ENCODE measurements around the gene ARHGEF28. TPM values are rescaled to one million over a fixed set of nuclear protein-coding genes. Genes with fewer than 3 reads are reported as not detected.

ARHGEF28 gene
- total RNA-seq, 1 experiment from 2014 or later, result 6.1 TPM

- Histone ChIP-seq H3K27me3 (ENCODE audit: insufficient read depth, low read length) (no peaks in the 10 kb centered on the region), H3K79me2 (ENCODE audit: insufficient read depth, low read length) (no peaks in the 10 kb centered on the region), H2AFZ (ENCODE audit: low read depth, low read length, poor library complexity, severe bottlenecking) (no peak overlapping the region), H3K4me2 (ENCODE audit: low read length) (no peak overlapping the region), H3K36me3 (ENCODE audit: control insufficient read depth in 1 of 2, insufficient read depth in 2 of 2, low read length in 2 of 2) (no peaks in the 10 kb centered on the region), H3K9ac (ENCODE audit: low read length) (no peak overlapping the region), H3K9me2 (ENCODE audit: insufficient read depth) (no peaks in the 10 kb centered on the region), H3K27ac (ENCODE audit: low read depth, low read length) (no peak overlapping the region), H3K4me3 (replicated peaks in 1 of 2; ENCODE audit: low read depth in 1 of 2, low read length in 2 of 2) (no peak overlapping the region), H3K9me3 (ENCODE audit: control insufficient read depth in 1 of 2, insufficient read depth in 1 of 2, low read depth in 1 of 2, low read length in 2 of 2) (no peaks in the 10 kb centered on the region), H4K20me1 (ENCODE audit: insufficient read depth) (no peaks in the 10 kb centered on the region), H3K4me1 (ENCODE audit: control insufficient read depth in 1 of 2, insufficient read depth in 2 of 2, low read length in 2 of 2) (no peaks in the 10 kb centered on the region)
- ATAC-seq (no peak), DNase-seq (ENCODE audit: low read depth, low spot score) (no peak)
- ChIA-PET RAD21 (ENCODE audit: low non-redundant PET in 1 of 2, low total read pairs in 2 of 2, uncharacterized antibody in 2 of 2, unreplicated experiment in 2 of 2) (no interaction called here), CTCF (no interaction called here), POLR2A (no interaction called here)
- TF ChIP-seq CTCF (IDR thresholded peaks at IDR 0.05 in 2 of 3, conservative IDR thresholded peaks at IDR 0.05 in 1 of 3; ENCODE audit: borderline replicate concordance in 1 of 3, insufficient read depth in 1 of 3, low read depth in 2 of 3, low read length in 2 of 3) (no peak), CEBPB (IDR thresholded peaks at IDR 0.05; ENCODE audit: low read depth) (no peak), EGR1 (IDR thresholded peaks at IDR 0.05; ENCODE audit: low read depth) (no peak), TCF7L2 (IDR thresholded peaks at IDR 0.05; ENCODE audit: borderline replicate concordance, extremely low read depth, insufficient read depth, insufficient read length) (no peak)
- intact Hi-C loops (cut with micrococcal nuclease), result loop anchor here (10.0 kb wide), 1 partner anchor 828 kb away; the partner anchor contains the start of gene ENC1
- BruUV-seq (replicated peaks), result no TSS peak
These were observed 190.8 kb downstream of the ARHGEF28 start for GRCh38 chr5:73816656-73817420.

GRCh38 chr5:73818357-73818756, 192.4 kb downstream of the ARHGEF28 start:
- intact Hi-C loops (cut with micrococcal nuclease), result loop anchor here (10.0 kb wide), 1 partner anchor 826 kb away; the partner anchor contains the start of gene ENC1
- BruUV-seq (replicated peaks), result no TSS peak
- H3K27ac ChIP-seq (ENCODE audit: low read depth, low read length), result no peak overlapping the region
- no peak for ATAC-seq
- no peaks in the 10 kb centered on the region for H3K79me2 ChIP-seq (ENCODE audit: insufficient read depth, low read length)
- H3K4me2 ChIP-seq (ENCODE audit: low read length), result no peak overlapping the region
- H3K9me2 ChIP-seq (ENCODE audit: insufficient read depth), result no peaks in the 10 kb centered on the region
- no peaks in the 10 kb centered on the region for H4K20me1 ChIP-seq (ENCODE audit: insufficient read depth)
- H3K9me3 ChIP-seq (ENCODE audit: control insufficient read depth in 1 of 2, insufficient read depth in 1 of 2, low read depth in 1 of 2, low read length in 2 of 2), result no peaks in the 10 kb centered on the region
- ChIA-PET POLR2A (no interaction called here), CTCF (no interaction called here), RAD21 (ENCODE audit: low non-redundant PET in 1 of 2, low total read pairs in 2 of 2, uncharacterized antibody in 2 of 2, unreplicated experiment in 2 of 2) (no interaction called here)
- H3K4me3 ChIP-seq (replicated peaks in 1 of 2; ENCODE audit: low read depth in 1 of 2, low read length in 2 of 2), result no peak overlapping the region
- no peak for DNase-seq (ENCODE audit: low read depth, low spot score)
- H3K36me3 ChIP-seq (ENCODE audit: control insufficient read depth in 1 of 2, insufficient read depth in 2 of 2, low read length in 2 of 2), result no peaks in the 10 kb centered on the region
- no peaks in the 10 kb centered on the region for H3K27me3 ChIP-seq (ENCODE audit: insufficient read depth, low read length)
- no peak overlapping the region for H2AFZ ChIP-seq (ENCODE audit: low read depth, low read length, poor library complexity, severe bottlenecking)
- H3K4me1 ChIP-seq (ENCODE audit: control insufficient read depth in 1 of 2, insufficient read depth in 2 of 2, low read length in 2 of 2), result peaks cover 0 to 2% of the 10 kb centered on the region in 2 experiments; a peak in 1 of 4 replicates
- no peak overlapping the region for H3K9ac ChIP-seq (ENCODE audit: low read length)
- TF ChIP-seq TCF7L2 (IDR thresholded peaks at IDR 0.05; ENCODE audit: borderline replicate concordance, extremely low read depth, insufficient read depth, insufficient read length) (no peak), ELF1 (IDR thresholded peaks at IDR 0.05; ENCODE audit: borderline replicate concordance, low read depth) (no peak), ZNF274 (IDR thresholded peaks at IDR 0.05; ENCODE audit: low read depth, low read length) (no peak), REST (IDR thresholded peaks at IDR 0.05; ENCODE audit: low read depth) (no peak), RAD21 (IDR thresholded peaks at IDR 0.05; ENCODE audit: low read depth) (no peak), ATF3 (IDR thresholded peaks at IDR 0.05) (no peak), FOSL1 (IDR thresholded peaks at IDR 0.05; ENCODE audit: low read depth) (no peak)
